Muscle of arm (tissue), 12 donors: ENCODE measurements around the gene MAML1. TPM values are rescaled to one million over a fixed set of nuclear protein-coding genes. Genes with fewer than 3 reads are reported as not detected.

ENCODE experiments used
- DNase-seq: peaks from one replicate; pipeline ENCODE4 v3.0.0-alpha.2; 2013
- polyA plus RNA-seq, 12 donors: library from polyadenylated mRNA; unstranded; fragments of 120-200 nt; gene quantifications; one replicate each; pipeline ENCODE4 v1.2.1, GENCODE V29; 2013; ENCODE audit not compliant: insufficient read length in 12 of 12

The MAML1 gene
- polyA plus RNA-seq, 12 donors = 22.9 to 76.4 (median 26.9) TPM; not detected in 1

GRCh38 chr5:179804555-179804947, 71.9 kb downstream of the MAML1 start:
- no peak for DNase-seq

GRCh38 chr5:179805070-179805528, 72.5 kb downstream of the MAML1 start:
- DNase-seq = no peak

- no peak for DNase-seq
Measured at GRCh38 chr5:179805529-179806249, 73.1 kb downstream of the MAML1 start.

GRCh38 chr5:179806250-179807048, 73.8 kb downstream of the MAML1 start, which contains the start of gene MGAT4B:
TSS of gene MGAT4B (minus strand) at chr5:179806866. CDS start at chr5:179806583, 283 bp downstream.
- peak; percentile 67 for DNase-seq

GRCh38 chr5:179812135-179812825, 79.7 kb downstream of the MAML1 start:
- DNase-seq = no peak

GRCh38 chr5:179812997-179813607, 80.5 kb downstream of the MAML1 start:
- DNase-seq = no peak

- no peak for DNase-seq
Measured at GRCh38 chr5:179814090-179814489, 81.5 kb downstream of the MAML1 start.

- DNase-seq = no peak
Measured at GRCh38 chr5:179815491-179816249, 83.0 kb downstream of the MAML1 start.

- DNase-seq = no peak
Measured at GRCh38 chr5:179816401-179816795, 83.8 kb downstream of the MAML1 start.

GRCh38 chr5:179816796-179817469, 84.3 kb downstream of the MAML1 start:
- DNase-seq = no peak

GRCh38 chr5:179817470-179817840, 84.8 kb downstream of the MAML1 start:
- DNase-seq = no peak

GRCh38 chr5:179817890-179818745, 85.5 kb downstream of the MAML1 start:
- no peak for DNase-seq

- peak; percentile 87 for DNase-seq
Measured at GRCh38 chr5:179818746-179819295, 86.2 kb downstream of the MAML1 start.

GRCh38 chr5:179819296-179820126, 86.9 kb downstream of the MAML1 start:
- peak; percentile 48 for DNase-seq

GRCh38 chr5:179820127-179820482, 87.5 kb downstream of the MAML1 start:
- DNase-seq = no peak

GRCh38 chr5:179820483-179821297, 88.1 kb downstream of the MAML1 start, which contains the start of gene SQSTM1:
TSS of gene SQSTM1 (plus strand) at chr5:179820905. CDS start at chr5:179820937, 32 bp downstream.
- DNase-seq = peak; percentile 89
